ENCODE data around the gene DOCK2. TPM values are rescaled to one million over a fixed set of nuclear protein-coding genes. Genes with fewer than 3 reads are reported as not detected.

Gene DOCK2
- total and polyA plus RNA-seq, 9 of the 15 experiments (the other 6 are each of a cell fraction or from before 2014, with no cell fraction given) = 4.5 to 42.6 (median 20.5) TPM

- TF ChIP-seq CHD2 (IDR thresholded peaks at IDR 0.05; ENCODE audit: low read depth, low read length) = no peak
- TF ChIP-seq FOSL1 (tag; conservative IDR thresholded peaks at IDR 0.05) = no peak
- no peak for TF ChIP-seq EP400 (IDR thresholded peaks at IDR 0.05)
- no peak for TF ChIP-seq POLR2H (tag; IDR thresholded peaks at IDR 0.05; ENCODE audit: low read depth)
- TF ChIP-seq PCBP2 (IDR thresholded peaks at IDR 0.05; ENCODE audit: low read depth, low read length, poor library complexity, severe bottlenecking) = no peak
- TF ChIP-seq GTF2F1 (IDR thresholded peaks at IDR 0.05; ENCODE audit: low read depth, low read length) = no peak
- TF ChIP-seq ADNP (tag; IDR thresholded peaks at IDR 0.05) = no peak
- TF ChIP-seq EHMT2 (IDR thresholded peaks at IDR 0.05) = no peak
These were observed 296.1 kb downstream of the DOCK2 start (continued) for GRCh38 chr5:169933127-169933526.

GRCh38 chr5:169933616-169934015, 296.5 kb downstream of the DOCK2 start:
- Histone ChIP-seq H3K27ac (ENCODE audit: extremely low read depth, low read depth, low read length) (no peak overlapping the region), H3K9me1 (ENCODE audit: control insufficient read depth, insufficient read depth, low read length) (no peaks in the 10 kb centered on the region), H4K20me1 (replicated peaks; ENCODE audit: control insufficient read depth, insufficient read depth, low read length) (no peaks in the 10 kb centered on the region), H3K79me2 (ENCODE audit: control insufficient read depth, insufficient read depth, low read length) (no peaks in the 10 kb centered on the region), H3K9ac (ENCODE audit: insufficient read depth in 1 of 2, low read depth in 2 of 2, low read length in 2 of 2) (no peak overlapping the region), H3K4me1 (replicated peaks in 1 of 2; ENCODE audit: control insufficient read depth in 2 of 2, insufficient read depth in 2 of 2, low read length in 2 of 2) (peaks cover 0 to 8% of the 10 kb centered on the region in 2 experiments; a peak in 3 of 5 replicates), H3K4me3 (no peak overlapping the region), H3K9me3 (replicated peaks; ENCODE audit: control insufficient read depth, insufficient read depth, low read depth, low read length) (no peaks in the 10 kb centered on the region), H3K36me3 (ENCODE audit: control insufficient read depth, insufficient read depth, low read length) (no peaks in the 10 kb centered on the region), H2AFZ (ENCODE audit: low read depth, low read length) (no peak overlapping the region), H3K4me2 (ENCODE audit: insufficient read depth, low read length) (no peak overlapping the region), H3K27me3 (ENCODE audit: control insufficient read depth in 2 of 2, insufficient read depth in 2 of 2, low read length in 2 of 2) (peaks cover 4 to 11% of the 10 kb centered on the region in 2 experiments; a peak in 2 of 5 replicates)
- in situ Hi-C loops (cut with MboI) (no loop called here), intact Hi-C loops (cut with micrococcal nuclease) (no loop called here)
- DNase-seq (ENCODE audit: extremely low read depth in 1 of 4, low spot score in 3 of 4) = no peak
- no TSS peak for BruUV-seq (replicated peaks)
- ATAC-seq = no peak
- FAIRE-seq = no peak
- WGBS (ENCODE audit: insufficient coverage, low coverage, missing lambda C conversion rate) = 14% methylated on average over 7 of the region's 7 CpGs
- CTCF ChIA-PET (ENCODE audit: low intra/inter-chr PET ratio) = no interaction called here
- POLR2A ChIA-PET = interaction anchor here (0.6 kb wide), 1 partner anchor 198 kb away, joined by 4 read pairs; no protein-coding TSS in a partner anchor
- TF ChIP-seq ASH1L (IDR thresholded peaks at IDR 0.05; ENCODE audit: borderline replicate concordance, low read depth, partially characterized antibody) (no peak), ELF2 (CRISPR knock-in tag; IDR thresholded peaks at IDR 0.05) (no peak), MAFK (IDR thresholded peaks at IDR 0.05; ENCODE audit: low read length) (no peak), KLF16 (IDR thresholded peaks at IDR 0.05) (no peak), CTCF (IDR thresholded peaks at IDR 0.05 in 2 of 3, conservative IDR thresholded peaks at IDR 0.05 in 1 of 3; ENCODE audit: insufficient read depth in 2 of 3, low read depth in 1 of 3, low read length in 3 of 3) (no peak), E2F8 (IDR thresholded peaks at IDR 0.05; ENCODE audit: low read depth, partially characterized antibody) (no peak), ARID3A (IDR thresholded peaks at IDR 0.05; ENCODE audit: borderline replicate concordance, low read depth, low read length) (no peak), XRCC5 (IDR thresholded peaks at IDR 0.05; ENCODE audit: low read depth, low read length) (no peak), ERF (CRISPR knock-in tag; IDR thresholded peaks at IDR 0.05) (no peak)

All from K562 (cell line).